Ishikawa (cell line): ENCODE data around the gene ELP5.
A peak's percentile ranks its signal among the peaks of the same experiment; 100 is the strongest.

Experiments
- CREB1 ChIP-seq: IDR thresholded peaks from 2 replicates; pipeline ENCODE4 v1.6.1; 2012; ENCODE audit warnings: low read depth
- EP300 ChIP-seq: IDR thresholded peaks from 2 replicates; pipeline ENCODE4 v1.6.1; 2012; ENCODE audit warnings: borderline replicate concordance
- FOXM1 ChIP-seq: IDR thresholded peaks from 2 replicates; pipeline ENCODE4 v1.6.1; 2012; ENCODE audit warnings: low read depth, borderline replicate concordance
- RAD21 ChIP-seq: IDR thresholded peaks from 2 replicates; pipeline ENCODE4 v1.6.1; 2012; ENCODE audit warnings: low read depth
- TAF1 ChIP-seq: IDR thresholded peaks from 2 replicates; pipeline ENCODE4 v1.6.1; 2012; ENCODE audit warnings: low read depth, mild to moderate bottlenecking
- TCF12 ChIP-seq: IDR thresholded peaks from 2 replicates; pipeline ENCODE4 v1.6.1; 2012; ENCODE audit warnings: low read depth
- TEAD4 ChIP-seq: IDR thresholded peaks from 2 replicates; pipeline ENCODE4 v1.6.1; 2012
- YY1 ChIP-seq: IDR thresholded peaks from 2 replicates; pipeline ENCODE4 v1.6.1; 2012; ENCODE audit warnings: low read depth
- TF ChIP-seq, protein P1 (sequence below): IDR thresholded peaks from 2 replicates; pipeline ENCODE4 v1.6.1; 2012
- TF ChIP-seq, protein P2 (sequence below): IDR thresholded peaks from 2 replicates; pipeline ENCODE4 v1.6.1; 2012; ENCODE audit warnings: low read depth, mild to moderate bottlenecking

DNA sequence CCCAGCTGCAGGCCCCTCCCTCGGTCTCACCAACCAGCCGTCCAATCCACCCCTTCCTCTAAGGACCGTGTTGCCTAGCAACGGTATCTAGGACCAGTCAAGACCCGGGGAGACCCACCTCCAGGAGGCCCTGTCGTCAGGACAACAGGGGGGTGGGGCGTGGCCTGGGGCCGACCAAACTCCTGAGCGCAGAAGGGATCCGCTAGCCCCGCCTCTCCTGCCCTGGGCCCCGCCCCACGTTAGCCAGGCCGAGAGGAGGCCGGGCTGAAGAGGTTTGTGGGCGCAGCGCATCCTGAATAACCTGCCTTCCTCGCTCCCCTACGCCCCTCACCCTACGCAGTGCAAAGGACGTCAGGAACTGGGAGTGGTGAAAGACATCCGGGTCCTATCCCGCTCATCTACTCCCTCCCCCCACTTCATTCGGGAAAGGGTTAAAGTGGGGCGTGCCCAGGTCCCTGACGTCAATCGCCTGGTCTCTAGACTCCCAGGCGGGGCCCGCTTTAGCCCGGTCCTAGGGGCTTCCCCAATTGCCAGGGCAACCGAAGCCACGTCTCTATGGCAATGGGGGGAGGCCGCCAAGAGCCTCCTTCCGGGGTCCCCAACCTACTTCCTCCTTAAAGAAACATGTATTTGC lies 47.1 kb upstream of the ELP5 start:
- TF ChIP-seq EP300 (no peak), YY1 (no peak), FOXM1 (no peak), TAF1 (no peak), RAD21 (no peak), TCF12 (peak; percentile 42; the same call in 1 of the 2 replicates), CREB1 (peak; percentile 56; the same call in 1 of the 2 replicates), TEAD4 (no peak)
- TF ChIP-seq, protein P1, sequence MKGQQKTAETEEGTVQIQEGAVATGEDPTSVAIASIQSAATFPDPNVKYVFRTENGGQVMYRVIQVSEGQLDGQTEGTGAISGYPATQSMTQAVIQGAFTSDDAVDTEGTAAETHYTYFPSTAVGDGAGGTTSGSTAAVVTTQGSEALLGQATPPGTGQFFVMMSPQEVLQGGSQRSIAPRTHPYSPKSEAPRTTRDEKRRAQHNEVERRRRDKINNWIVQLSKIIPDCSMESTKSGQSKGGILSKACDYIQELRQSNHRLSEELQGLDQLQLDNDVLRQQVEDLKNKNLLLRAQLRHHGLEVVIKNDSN: no peak
- TF ChIP-seq, protein P2, sequence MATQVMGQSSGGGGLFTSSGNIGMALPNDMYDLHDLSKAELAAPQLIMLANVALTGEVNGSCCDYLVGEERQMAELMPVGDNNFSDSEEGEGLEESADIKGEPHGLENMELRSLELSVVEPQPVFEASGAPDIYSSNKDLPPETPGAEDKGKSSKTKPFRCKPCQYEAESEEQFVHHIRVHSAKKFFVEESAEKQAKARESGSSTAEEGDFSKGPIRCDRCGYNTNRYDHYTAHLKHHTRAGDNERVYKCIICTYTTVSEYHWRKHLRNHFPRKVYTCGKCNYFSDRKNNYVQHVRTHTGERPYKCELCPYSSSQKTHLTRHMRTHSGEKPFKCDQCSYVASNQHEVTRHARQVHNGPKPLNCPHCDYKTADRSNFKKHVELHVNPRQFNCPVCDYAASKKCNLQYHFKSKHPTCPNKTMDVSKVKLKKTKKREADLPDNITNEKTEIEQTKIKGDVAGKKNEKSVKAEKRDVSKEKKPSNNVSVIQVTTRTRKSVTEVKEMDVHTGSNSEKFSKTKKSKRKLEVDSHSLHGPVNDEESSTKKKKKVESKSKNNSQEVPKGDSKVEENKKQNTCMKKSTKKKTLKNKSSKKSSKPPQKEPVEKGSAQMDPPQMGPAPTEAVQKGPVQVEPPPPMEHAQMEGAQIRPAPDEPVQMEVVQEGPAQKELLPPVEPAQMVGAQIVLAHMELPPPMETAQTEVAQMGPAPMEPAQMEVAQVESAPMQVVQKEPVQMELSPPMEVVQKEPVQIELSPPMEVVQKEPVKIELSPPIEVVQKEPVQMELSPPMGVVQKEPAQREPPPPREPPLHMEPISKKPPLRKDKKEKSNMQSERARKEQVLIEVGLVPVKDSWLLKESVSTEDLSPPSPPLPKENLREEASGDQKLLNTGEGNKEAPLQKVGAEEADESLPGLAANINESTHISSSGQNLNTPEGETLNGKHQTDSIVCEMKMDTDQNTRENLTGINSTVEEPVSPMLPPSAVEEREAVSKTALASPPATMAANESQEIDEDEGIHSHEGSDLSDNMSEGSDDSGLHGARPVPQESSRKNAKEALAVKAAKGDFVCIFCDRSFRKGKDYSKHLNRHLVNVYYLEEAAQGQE: no peak
